Mesendoderm (in vitro differentiated cells): ENCODE measurements around the gene MARCKS.

Experiments used
- DNase-seq: peaks from one replicate; pipeline ENCODE4 v3.0.0; 2013
- H2AK5ac ChIP-seq: 2 replicates; pipeline ENCODE4 v1.6.1; 2013; ENCODE audit warnings: low read length, inconsistent platforms
- H2BK120ac ChIP-seq: 2 replicates; pipeline ENCODE4 v1.6.1; 2013; ENCODE audit warnings: low read depth, mild to moderate bottlenecking, low read length, moderate library complexity, mixed read lengths
- H2BK15ac ChIP-seq: replicated peaks from 2 replicates; pipeline ENCODE4 v1.6.1; 2013; ENCODE audit warnings: low read depth, mild to moderate bottlenecking, moderate library complexity
- H2BK5ac ChIP-seq: 2 replicates; pipeline ENCODE4 v1.6.1; 2013; ENCODE audit warnings: low read length, inconsistent platforms
- H3K18ac ChIP-seq: 2 replicates; pipeline ENCODE4 v1.6.1; 2013; ENCODE audit warnings: mild to moderate bottlenecking, low read length, mixed read lengths
- H3K23ac ChIP-seq: one replicate; pipeline ENCODE4 v1.6.1; 2013; ENCODE audit warnings: low read length
- H3K27ac ChIP-seq: 2 replicates; pipeline ENCODE4 v1.5.1; 2013; ENCODE audit warnings: low read depth, mild to moderate bottlenecking, inconsistent platforms, low read length, moderate library complexity
- H3K27me3 ChIP-seq: 2 replicates; pipeline ENCODE4 v1.6.1; 2013; ENCODE audit warnings: low read length, control low read depth, mild to moderate bottlenecking, inconsistent platforms; ENCODE audit not compliant: insufficient read depth, poor library complexity
- H3K36me3 ChIP-seq: 2 replicates; pipeline ENCODE4 v1.6.1; 2013; ENCODE audit warnings: low read length, inconsistent platforms; ENCODE audit not compliant: control insufficient read depth, insufficient read depth
- H3K4ac ChIP-seq: one replicate; pipeline ENCODE4 v1.6.1; 2013; ENCODE audit warnings: low read depth, mild to moderate bottlenecking, low read length, moderate library complexity
- H3K4me1 ChIP-seq: 2 replicates; pipeline ENCODE4 v1.6.1; 2013; ENCODE audit warnings: low read depth, low read length, inconsistent platforms; ENCODE audit not compliant: control insufficient read depth
- H3K4me2 ChIP-seq: 2 replicates; pipeline ENCODE4 v1.6.1; 2013; ENCODE audit warnings: low read length
- H3K4me3 ChIP-seq: 2 replicates; pipeline ENCODE4 v1.5.1; 2013; ENCODE audit warnings: mild to moderate bottlenecking, low read length
- H3K56ac ChIP-seq: one replicate; pipeline ENCODE4 v1.6.1; 2013; ENCODE audit warnings: low read length
- H3K79me1 ChIP-seq: 2 replicates; pipeline ENCODE4 v1.6.1; 2013; ENCODE audit warnings: low read length, inconsistent platforms
- H3K79me2 ChIP-seq: 2 replicates; pipeline ENCODE4 v1.6.1; 2013; ENCODE audit warnings: mild to moderate bottlenecking, low read length; ENCODE audit not compliant: control insufficient read depth, insufficient read depth
- H3K9ac ChIP-seq: 2 replicates; pipeline ENCODE4 v1.6.1; 2013; ENCODE audit warnings: low read length, inconsistent platforms
- H4K5ac ChIP-seq: one replicate; pipeline ENCODE4 v1.6.1; 2013; ENCODE audit warnings: low read length
- H4K8ac ChIP-seq: one replicate; pipeline ENCODE4 v1.6.1; 2013; ENCODE audit warnings: low read depth, mild to moderate bottlenecking, control low read depth, low read length, moderate library complexity
- WGBS: extraction: QIAGEN DNeasy Blood & Tissue Kit; methylation state at CpG from one replicate; pipeline ENCODE4 v1.1.7; 2013; ENCODE audit warnings: low lambda C conversion rate, missing lambda C conversion rate; ENCODE audit not compliant: insufficient coverage; ENCODE audit errors: extremely low coverage; 5-methylcytosine and 5-hydroxymethylcytosine counted together

Gene MARCKS

GRCh38 chr6:113820761-113821160 lies 36.4 kb upstream of the MARCKS start:
- H3K4me3 ChIP-seq = no peak overlapping the region
- no peak overlapping the region for H2BK120ac ChIP-seq
- H3K4ac ChIP-seq = no peak overlapping the region
- H2BK15ac ChIP-seq = no peak overlapping the region
- H3K23ac ChIP-seq = no peak overlapping the region
- DNase-seq = no peak
- WGBS = no CpG with 5 or more reads among the region's 5 CpGs
- H3K9ac ChIP-seq = no peak overlapping the region
- H3K18ac ChIP-seq = no peak overlapping the region
- H3K56ac ChIP-seq = no peak overlapping the region
- H3K79me2 ChIP-seq = no peaks in the 10 kb centered on the region
- H4K8ac ChIP-seq = no peak overlapping the region
- no peak overlapping the region for H3K27ac ChIP-seq
- no peaks in the 10 kb centered on the region for H3K4me1 ChIP-seq
- H2AK5ac ChIP-seq = no peak overlapping the region
- H3K36me3 ChIP-seq = no peaks in the 10 kb centered on the region
- no peak overlapping the region for H3K4me2 ChIP-seq
- no peak overlapping the region for H4K5ac ChIP-seq
- H3K27me3 ChIP-seq = no peaks in the 10 kb centered on the region
- no peak overlapping the region for H2BK5ac ChIP-seq
- H3K79me1 ChIP-seq = no peaks in the 10 kb centered on the region

DNA sequence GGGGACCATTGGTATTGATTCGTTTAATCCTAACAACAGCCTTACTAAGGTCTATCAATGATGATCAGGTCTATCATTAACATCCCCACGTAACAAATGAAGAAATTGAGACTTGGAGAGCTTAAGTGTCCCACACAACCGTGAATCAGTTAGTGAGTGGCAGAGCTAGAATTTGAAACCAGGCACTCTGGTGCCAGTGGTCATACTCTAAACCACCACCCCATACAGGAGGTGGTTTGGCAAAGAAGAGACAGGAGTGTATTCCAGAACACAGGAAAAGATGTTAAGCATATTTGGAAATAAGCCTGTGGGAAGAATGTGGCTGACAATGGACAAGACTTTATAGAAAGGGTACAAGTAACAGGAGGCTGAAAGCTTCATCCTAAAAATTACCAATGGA lies 35.7 kb upstream of the MARCKS start:
- Histone ChIP-seq H2BK5ac (no peak overlapping the region), H3K4me2 (no peak overlapping the region), H3K56ac (no peak overlapping the region), H3K27me3 (no peaks in the 10 kb centered on the region), H3K23ac (no peak overlapping the region), H2BK120ac (no peak overlapping the region), H4K8ac (no peak overlapping the region), H2AK5ac (no peak overlapping the region), H3K36me3 (no peaks in the 10 kb centered on the region), H3K18ac (no peak overlapping the region), H3K4ac (no peak overlapping the region), H3K9ac (no peak overlapping the region), H3K4me1 (no peaks in the 10 kb centered on the region), H3K79me2 (no peaks in the 10 kb centered on the region), H3K4me3 (no peak overlapping the region), H3K27ac (no peak overlapping the region), H2BK15ac (no peak overlapping the region), H4K5ac (no peak overlapping the region), H3K79me1 (no peaks in the 10 kb centered on the region)
- no peak for DNase-seq
- no CpG with 5 or more reads among the region's 3 CpGs for WGBS

DNA sequence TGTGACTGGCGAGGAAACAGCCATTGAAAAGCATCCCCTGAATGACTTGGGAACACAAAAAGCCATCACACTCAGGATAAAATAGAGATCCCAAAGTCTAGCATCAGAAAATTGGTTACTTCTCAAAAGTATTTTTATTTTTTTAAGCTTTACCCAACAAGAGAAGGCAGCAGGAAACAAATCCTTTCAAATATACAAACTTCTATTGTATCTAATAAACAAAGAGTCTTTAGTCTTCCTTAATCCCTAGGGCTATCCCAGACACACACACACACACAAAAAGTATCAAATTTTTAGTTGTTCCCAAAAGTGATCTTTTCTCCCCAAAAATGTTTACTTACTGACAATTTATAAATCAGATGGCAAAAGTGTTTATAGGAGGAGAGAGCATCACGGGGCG lies 33.2 kb upstream of the MARCKS start:
- Histone ChIP-seq H4K8ac (no peak overlapping the region), H2BK5ac (no peak overlapping the region), H2AK5ac (no peak overlapping the region), H3K18ac (no peak overlapping the region), H3K4me3 (no peak overlapping the region), H2BK15ac (no peak overlapping the region), H3K4ac (no peak overlapping the region), H3K56ac (no peak overlapping the region), H4K5ac (no peak overlapping the region), H3K23ac (no peak overlapping the region), H3K4me1 (no peaks in the 10 kb centered on the region), H3K79me2 (no peaks in the 10 kb centered on the region), H3K27me3 (no peaks in the 10 kb centered on the region), H3K9ac (no peak overlapping the region), H3K36me3 (no peaks in the 10 kb centered on the region), H3K4me2 (no peak overlapping the region), H3K27ac (no peak overlapping the region), H2BK120ac (no peak overlapping the region), H3K79me1 (no peaks in the 10 kb centered on the region)
- no CpG with 5 or more reads among the region's 3 CpGs for WGBS
- DNase-seq = no peak

DNA sequence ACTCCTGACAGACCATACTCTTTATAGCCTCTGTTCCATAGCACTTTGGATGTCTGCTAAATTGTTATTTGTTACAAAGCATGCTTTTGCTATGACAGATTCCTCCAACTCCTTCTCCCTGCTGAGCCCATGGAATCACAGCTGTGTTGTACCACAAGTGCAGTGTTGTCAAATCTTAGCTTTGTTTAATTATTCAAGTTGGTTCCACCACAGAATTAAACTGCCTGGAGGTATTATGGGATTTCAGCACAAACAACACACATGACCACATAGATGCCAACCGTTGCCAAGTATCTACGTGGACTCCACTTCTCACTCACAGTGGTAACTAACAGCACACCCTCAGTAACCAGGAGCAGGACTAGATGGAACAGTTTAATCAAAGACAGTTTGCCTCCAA lies 32.7 kb upstream of the MARCKS start:
- no peak overlapping the region for H4K8ac ChIP-seq
- no CpG with 5 or more reads among the region's 2 CpGs for WGBS
- H3K36me3 ChIP-seq = no peaks in the 10 kb centered on the region
- H2BK120ac ChIP-seq = no peak overlapping the region
- H3K23ac ChIP-seq = no peak overlapping the region
- no peak overlapping the region for H4K5ac ChIP-seq
- no peak for DNase-seq
- no peak overlapping the region for H3K4ac ChIP-seq
- no peaks in the 10 kb centered on the region for H3K79me2 ChIP-seq
- H2BK5ac ChIP-seq = no peak overlapping the region
- H3K4me3 ChIP-seq = no peak overlapping the region
- H3K4me1 ChIP-seq = no peaks in the 10 kb centered on the region
- no peak overlapping the region for H2BK15ac ChIP-seq
- no peak overlapping the region for H3K18ac ChIP-seq
- H3K56ac ChIP-seq = no peak overlapping the region
- no peak overlapping the region for H3K4me2 ChIP-seq
- no peak overlapping the region for H3K27ac ChIP-seq
- no peaks in the 10 kb centered on the region for H3K27me3 ChIP-seq
- no peak overlapping the region for H2AK5ac ChIP-seq
- H3K79me1 ChIP-seq = no peaks in the 10 kb centered on the region
- no peak overlapping the region for H3K9ac ChIP-seq

- no peak overlapping the region for H2BK15ac ChIP-seq
- no peak overlapping the region for H3K27ac ChIP-seq
- H3K79me2 ChIP-seq = no peaks in the 10 kb centered on the region
- no peak overlapping the region for H3K56ac ChIP-seq
- no peaks in the 10 kb centered on the region for H3K27me3 ChIP-seq
- no peak overlapping the region for H2AK5ac ChIP-seq
- H3K4me3 ChIP-seq = no peak overlapping the region
- no peak overlapping the region for H2BK120ac ChIP-seq
- H3K36me3 ChIP-seq = no peaks in the 10 kb centered on the region
- no peak overlapping the region for H3K4ac ChIP-seq
- H4K8ac ChIP-seq = no peak overlapping the region
- no peak overlapping the region for H4K5ac ChIP-seq
- H3K9ac ChIP-seq = no peak overlapping the region
- H3K4me1 ChIP-seq = no peaks in the 10 kb centered on the region
- no peak for DNase-seq
- H3K79me1 ChIP-seq = no peaks in the 10 kb centered on the region
- no peak overlapping the region for H2BK5ac ChIP-seq
- H3K18ac ChIP-seq = no peak overlapping the region
- no peak overlapping the region for H3K4me2 ChIP-seq
- WGBS = no CpG with 5 or more reads among the region's 3 CpGs
- no peak overlapping the region for H3K23ac ChIP-seq
These were observed 32.3 kb upstream of the MARCKS start for GRCh38 chr6:113824866-113825265.

DNA sequence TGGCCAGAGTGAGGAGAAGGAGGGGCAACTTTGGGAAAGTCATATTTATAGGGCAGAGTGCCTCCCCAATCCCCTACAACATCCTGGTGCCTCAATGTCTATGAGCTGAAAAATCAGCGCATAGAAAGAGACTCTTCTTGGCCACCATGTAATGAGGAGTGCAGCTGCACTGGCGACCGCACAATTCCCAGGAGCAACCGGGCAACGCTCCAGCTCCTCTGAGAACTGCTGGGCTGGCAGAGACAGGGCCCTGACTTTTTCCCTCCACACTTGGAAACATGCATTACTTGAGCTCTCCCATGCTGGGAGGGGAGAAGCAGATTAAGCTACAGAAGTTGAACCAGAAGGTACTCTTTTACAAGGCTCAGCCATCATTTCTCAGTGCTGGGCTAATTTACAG lies 31.4 kb upstream of the MARCKS start:
- WGBS = no CpG with 5 or more reads among the region's 5 CpGs
- Histone ChIP-seq H3K9ac (no peak overlapping the region), H3K56ac (no peak overlapping the region), H4K5ac (no peak overlapping the region), H2BK5ac (no peak overlapping the region), H3K4me3 (no peak overlapping the region), H3K27me3 (no peaks in the 10 kb centered on the region), H3K36me3 (no peaks in the 10 kb centered on the region), H3K4me1 (no peaks in the 10 kb centered on the region), H2BK15ac (no peak overlapping the region), H3K79me1 (no peaks in the 10 kb centered on the region), H3K4ac (no peak overlapping the region), H3K27ac (no peak overlapping the region), H4K8ac (no peak overlapping the region), H3K18ac (no peak overlapping the region), H3K4me2 (no peak overlapping the region), H2AK5ac (no peak overlapping the region), H3K23ac (no peak overlapping the region), H2BK120ac (no peak overlapping the region), H3K79me2 (no peaks in the 10 kb centered on the region)
- no peak for DNase-seq
